HUES48 (cell line): Measurements from ENCODE around the gene MEAF6.

ENCODE experiments used
- H3K27ac ChIP-seq: one replicate; pipeline ENCODE4 v1.7.0; 2013; ENCODE audit warnings: low read depth, low read length, inconsistent platforms
- H3K27me3 ChIP-seq: 2 replicates; pipeline ENCODE4 v1.6.1; 2013; ENCODE audit warnings: mild to moderate bottlenecking, low read length; ENCODE audit not compliant: control insufficient read depth, insufficient read depth
- H3K36me3 ChIP-seq: 2 replicates; pipeline ENCODE4 v1.6.1; 2013; ENCODE audit warnings: low read length; ENCODE audit not compliant: control insufficient read depth, insufficient read depth
- H3K4me1 ChIP-seq: 2 replicates; pipeline ENCODE4 v1.6.1; 2013; ENCODE audit warnings: mild to moderate bottlenecking, low read length; ENCODE audit not compliant: control insufficient read depth, insufficient read depth
- H3K4me3 ChIP-seq: 2 replicates; pipeline ENCODE4 v1.5.1; 2013; ENCODE audit warnings: mild to moderate bottlenecking, low read depth, low read length
- H3K9ac ChIP-seq: 2 replicates; pipeline ENCODE4 v1.6.1; 2013; ENCODE audit warnings: mild to moderate bottlenecking, low read depth, low read length, moderate library complexity
- H3K9me3 ChIP-seq: 2 replicates; pipeline ENCODE4 v1.6.1; 2013; ENCODE audit warnings: low read length; ENCODE audit not compliant: control insufficient read depth, insufficient read depth

The MEAF6 gene

GRCh38 chr1:37471345-37472231 is 43.0 kb downstream of the MEAF6 start:
- Histone ChIP-seq H3K27ac (peak overlapping the region; percentile 83), H3K4me3 (peak overlapping the region; percentile 19; the same call in 1 of the 2 replicates), H3K9me3 (no peaks in the 10 kb centered on the region), H3K4me1 (peaks cover 37% of the 10 kb centered on the region), H3K9ac (no peak overlapping the region), H3K27me3 (peaks cover 22% of the 10 kb centered on the region), H3K36me3 (peaks cover 5% of the 10 kb centered on the region)

GRCh38 chr1:37469386-37469785 is 45.2 kb downstream of the MEAF6 start:
- no peak overlapping the region for H3K27ac ChIP-seq
- H3K4me1 ChIP-seq = peaks cover 28% of the 10 kb centered on the region

GRCh38 chr1:37468037-37468436 is 46.5 kb downstream of the MEAF6 start:
- H3K36me3 ChIP-seq = no peaks in the 10 kb centered on the region
- no peak overlapping the region for H3K27ac ChIP-seq
- H3K4me1 ChIP-seq = peaks cover 20% of the 10 kb centered on the region
- H3K4me3 ChIP-seq = no peak overlapping the region
- peaks cover 11% of the 10 kb centered on the region for H3K27me3 ChIP-seq
- H3K9me3 ChIP-seq = no peaks in the 10 kb centered on the region
- no peak overlapping the region for H3K9ac ChIP-seq

More at GRCh38 chr1:37469386-37469785, 45.2 kb downstream of the MEAF6 start:
- Histone ChIP-seq H3K9me3 (no peaks in the 10 kb centered on the region), H3K4me3 (no peak overlapping the region), H3K9ac (no peak overlapping the region), H3K27me3 (peaks cover 22% of the 10 kb centered on the region), H3K36me3 (no peaks in the 10 kb centered on the region)

- no peaks in the 10 kb centered on the region for H3K27me3 ChIP-seq
- H3K4me3 ChIP-seq = no peak overlapping the region
- no peaks in the 10 kb centered on the region for H3K36me3 ChIP-seq
- no peaks in the 10 kb centered on the region for H3K4me1 ChIP-seq
- H3K9ac ChIP-seq = no peak overlapping the region
- H3K9me3 ChIP-seq = no peaks in the 10 kb centered on the region
- no peak overlapping the region for H3K27ac ChIP-seq
Measured at GRCh38 chr1:37465593-37466517, 48.7 kb downstream of the MEAF6 start.

- Histone ChIP-seq H3K4me3 (no peak overlapping the region), H3K4me1 (no peaks in the 10 kb centered on the region), H3K9ac (no peak overlapping the region), H3K27me3 (no peaks in the 10 kb centered on the region), H3K27ac (no peak overlapping the region), H3K9me3 (no peaks in the 10 kb centered on the region), H3K36me3 (no peaks in the 10 kb centered on the region)
Measured at GRCh38 chr1:37464443-37464842, 50.1 kb downstream of the MEAF6 start.

- H3K27ac ChIP-seq = no peak overlapping the region
- H3K9me3 ChIP-seq = no peaks in the 10 kb centered on the region
- no peaks in the 10 kb centered on the region for H3K27me3 ChIP-seq
- H3K9ac ChIP-seq = no peak overlapping the region
- no peaks in the 10 kb centered on the region for H3K36me3 ChIP-seq
- H3K4me1 ChIP-seq = no peaks in the 10 kb centered on the region
- H3K4me3 ChIP-seq = no peak overlapping the region
Measured at GRCh38 chr1:37461698-37462436, 52.7 kb downstream of the MEAF6 start.

GRCh38 chr1:37458551-37458950 is 56.0 kb downstream of the MEAF6 start:
- Histone ChIP-seq H3K27ac (no peak overlapping the region), H3K9me3 (no peaks in the 10 kb centered on the region), H3K4me3 (no peak overlapping the region), H3K27me3 (no peaks in the 10 kb centered on the region), H3K9ac (no peak overlapping the region), H3K36me3 (no peaks in the 10 kb centered on the region), H3K4me1 (no peaks in the 10 kb centered on the region)

GRCh38 chr1:37456614-37457013 is 58.0 kb downstream of the MEAF6 start:
- Histone ChIP-seq H3K27me3 (no peaks in the 10 kb centered on the region), H3K9ac (no peak overlapping the region), H3K4me3 (no peak overlapping the region), H3K27ac (no peak overlapping the region), H3K36me3 (no peaks in the 10 kb centered on the region), H3K4me1 (peaks cover 6% of the 10 kb centered on the region; the same call in 1 of the 2 replicates), H3K9me3 (no peaks in the 10 kb centered on the region)

GRCh38 chr1:37455516-37455915 is 59.0 kb downstream of the MEAF6 start:
- Histone ChIP-seq H3K36me3 (no peaks in the 10 kb centered on the region), H3K27me3 (no peaks in the 10 kb centered on the region), H3K27ac (no peak overlapping the region), H3K9ac (no peak overlapping the region), H3K4me3 (no peak overlapping the region), H3K9me3 (no peaks in the 10 kb centered on the region), H3K4me1 (peaks cover 6% of the 10 kb centered on the region; the same call in 1 of the 2 replicates)

- no peaks in the 10 kb centered on the region for H3K36me3 ChIP-seq
Measured at GRCh38 chr1:37453647-37454046, 60.9 kb downstream of the MEAF6 start.

More at GRCh38 chr1:37453647-37454046, 60.9 kb downstream of the MEAF6 start:
- Histone ChIP-seq H3K9me3 (no peaks in the 10 kb centered on the region), H3K27ac (no peak overlapping the region), H3K27me3 (no peaks in the 10 kb centered on the region), H3K9ac (no peak overlapping the region), H3K4me1 (peaks cover 12% of the 10 kb centered on the region), H3K4me3 (no peak overlapping the region)
